Measurements from ENCODE around the gene HOXA3.

DNA sequence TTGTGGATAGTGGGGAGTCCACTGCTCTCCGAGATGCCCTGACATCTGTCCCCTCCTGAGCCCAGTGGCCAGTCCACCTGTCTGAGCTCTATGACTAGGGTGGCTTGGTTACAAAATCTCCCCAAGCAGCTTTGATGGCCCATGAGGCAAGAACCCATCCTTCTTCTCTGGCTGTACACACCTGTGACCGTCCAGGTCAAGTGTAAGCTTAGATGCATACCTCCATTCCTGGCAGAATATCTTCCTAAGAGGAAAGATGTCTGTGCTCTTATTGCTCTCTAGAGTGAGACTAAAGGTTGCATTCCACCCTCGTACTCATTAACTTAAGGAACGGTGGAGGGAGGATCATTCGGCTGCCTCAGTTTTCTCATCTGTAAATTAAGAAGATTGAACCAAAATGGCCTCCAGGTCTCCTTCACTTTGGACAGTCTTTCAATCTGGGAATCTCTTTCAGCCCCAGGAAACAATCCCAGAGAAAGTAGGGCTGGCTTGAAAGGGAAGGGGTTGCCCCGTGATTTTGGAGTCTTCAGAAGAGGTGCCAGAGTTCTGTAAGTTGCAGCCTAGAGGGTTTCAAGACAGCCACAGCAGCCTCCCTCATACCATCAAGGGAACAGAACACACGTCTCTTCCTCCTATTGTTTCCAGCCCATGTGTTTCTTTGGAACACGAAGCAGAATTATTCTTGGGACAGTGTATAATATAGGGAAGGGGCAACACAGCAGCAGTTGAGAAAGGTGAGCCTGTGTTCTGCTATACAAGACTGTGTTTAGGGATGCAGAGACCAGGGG lies 27.3 kb downstream of the HOXA3 start:
- TF ChIP-seq CTCF (IDR thresholded peaks at IDR 0.05; ENCODE audit: insufficient read depth, low read depth, low read length) = no peak
- no peak for TF ChIP-seq EZH2 (IDR thresholded peaks at IDR 0.05; ENCODE audit: insufficient read depth, low read length)
